ENCODE data around the gene ABTB2. TPM values are rescaled to one million over a fixed set of nuclear protein-coding genes. Genes with fewer than 3 reads are reported as not detected.
A peak's percentile ranks its signal among the peaks of the same experiment; 100 is the strongest.

The ABTB2 gene
- polyA plus RNA-seq, 2 of the 4 experiments (the other 2 are of a cell fraction): 8.9 to 15.4 TPM

DNA sequence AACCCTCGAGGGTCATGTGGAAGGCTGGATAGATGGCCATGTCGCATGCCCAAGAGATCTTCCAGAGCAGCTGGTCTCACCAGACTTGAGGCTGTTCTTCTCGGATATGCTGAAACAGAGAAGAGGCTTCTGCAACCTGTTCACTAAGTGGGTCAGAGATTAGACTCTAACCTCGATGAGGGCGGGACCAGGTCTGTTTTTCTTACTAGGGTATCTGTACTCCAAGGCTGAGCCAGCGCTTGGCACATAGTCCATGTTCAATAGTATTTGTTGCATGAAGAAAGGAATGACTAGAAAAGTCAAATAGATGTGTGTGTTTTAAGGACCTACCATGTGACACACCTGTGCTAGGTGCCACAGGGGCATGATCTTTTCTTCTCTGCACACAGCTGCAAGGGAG, 43.6 kb downstream of the ABTB2 start:
- no peak overlapping the region for H3K27ac ChIP-seq
- no peak overlapping the region for H3K4me3 ChIP-seq
- TF ChIP-seq CBX2 (IDR thresholded peaks at IDR 0.05; ENCODE audit: borderline replicate concordance, low read depth) (no peak), BCL3 (IDR thresholded peaks at IDR 0.05) (no peak), CHD2 (IDR thresholded peaks at IDR 0.05; ENCODE audit: low read length, partially characterized antibody) (no peak), ZSCAN20 (CRISPR knock-in tag; IDR thresholded peaks at IDR 0.05) (no peak), ZC3H11A (IDR thresholded peaks at IDR 0.05) (no peak), POLR2AphosphoS2 (conservative IDR thresholded peaks at IDR 0.05; ENCODE audit: low read length) (no peak), ZFP36 (IDR thresholded peaks at IDR 0.05; ENCODE audit: borderline replicate concordance, partially characterized antibody) (no peak), ZNF302 (CRISPR knock-in tag; IDR thresholded peaks at IDR 0.05) (no peak)
- FAIRE-seq (no peak), DNase-seq (ENCODE audit: low read depth in 1 of 2, low spot score in 1 of 2) (no peak), ATAC-seq (no peak)
- H3K4me1 ChIP-seq: peaks cover 55% of the 10 kb centered on the region
- H3K4me2 ChIP-seq: no peak overlapping the region
- POLR2A ChIA-PET: no interaction called here
- no peaks in the 10 kb centered on the region for H3K9me3 ChIP-seq
- WGBS (ENCODE audit: missing lambda C conversion rate): 89% methylated on average over 6 of the region's 6 CpGs
- CTCF ChIA-PET: interaction anchor here (2.2 kb wide), 1 partner anchor 140 kb away, joined by 6 read pairs; no protein-coding TSS in a partner anchor

GRCh38 chr11:34313099-34313517, 44.7 kb downstream of the ABTB2 start:
- peaks cover 55% of the 10 kb centered on the region for H3K4me1 ChIP-seq
- no peak for FAIRE-seq

More at GRCh38 chr11:34313099-34313517, 44.7 kb downstream of the ABTB2 start:
- TF ChIP-seq ESRRA (IDR thresholded peaks at IDR 0.05; ENCODE audit: borderline replicate concordance, low read length) (no peak), ZFP36 (IDR thresholded peaks at IDR 0.05; ENCODE audit: borderline replicate concordance, partially characterized antibody) (no peak), HDAC2 (IDR thresholded peaks at IDR 0.05) (no peak), POLR2AphosphoS2 (conservative IDR thresholded peaks at IDR 0.05; ENCODE audit: low read length) (no peak), RARB (CRISPR knock-in tag; IDR thresholded peaks at IDR 0.05) (no peak), JUN (IDR thresholded peaks at IDR 0.05) (no peak), TP53 (CRISPR knock-in tag; IDR thresholded peaks at IDR 0.05) (no peak), SMC3 (IDR thresholded peaks at IDR 0.05) (no peak), MYC (IDR thresholded peaks at IDR 0.05; ENCODE audit: borderline replicate concordance, low read length) (no peak), HOXB5 (CRISPR knock-in tag; IDR thresholded peaks at IDR 0.05) (no peak), NFE2L2 (conservative IDR thresholded peaks at IDR 0.05; ENCODE audit: low read length) (no peak), ZNF302 (CRISPR knock-in tag; IDR thresholded peaks at IDR 0.05) (no peak), BCL3 (IDR thresholded peaks at IDR 0.05) (no peak), POLR2A (IDR thresholded peaks at IDR 0.05; ENCODE audit: low read length) (no peak)
- TF ChIP-seq, protein P1, sequence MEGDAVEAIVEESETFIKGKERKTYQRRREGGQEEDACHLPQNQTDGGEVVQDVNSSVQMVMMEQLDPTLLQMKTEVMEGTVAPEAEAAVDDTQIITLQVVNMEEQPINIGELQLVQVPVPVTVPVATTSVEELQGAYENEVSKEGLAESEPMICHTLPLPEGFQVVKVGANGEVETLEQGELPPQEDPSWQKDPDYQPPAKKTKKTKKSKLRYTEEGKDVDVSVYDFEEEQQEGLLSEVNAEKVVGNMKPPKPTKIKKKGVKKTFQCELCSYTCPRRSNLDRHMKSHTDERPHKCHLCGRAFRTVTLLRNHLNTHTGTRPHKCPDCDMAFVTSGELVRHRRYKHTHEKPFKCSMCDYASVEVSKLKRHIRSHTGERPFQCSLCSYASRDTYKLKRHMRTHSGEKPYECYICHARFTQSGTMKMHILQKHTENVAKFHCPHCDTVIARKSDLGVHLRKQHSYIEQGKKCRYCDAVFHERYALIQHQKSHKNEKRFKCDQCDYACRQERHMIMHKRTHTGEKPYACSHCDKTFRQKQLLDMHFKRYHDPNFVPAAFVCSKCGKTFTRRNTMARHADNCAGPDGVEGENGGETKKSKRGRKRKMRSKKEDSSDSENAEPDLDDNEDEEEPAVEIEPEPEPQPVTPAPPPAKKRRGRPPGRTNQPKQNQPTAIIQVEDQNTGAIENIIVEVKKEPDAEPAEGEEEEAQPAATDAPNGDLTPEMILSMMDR (IDR thresholded peaks at IDR 0.05): no peak
- TF ChIP-seq, protein P2, sequence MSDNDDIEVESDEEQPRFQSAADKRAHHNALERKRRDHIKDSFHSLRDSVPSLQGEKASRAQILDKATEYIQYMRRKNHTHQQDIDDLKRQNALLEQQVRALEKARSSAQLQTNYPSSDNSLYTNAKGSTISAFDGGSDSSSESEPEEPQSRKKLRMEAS (IDR thresholded peaks at IDR 0.05): no peak
- TF ChIP-seq, protein P3, sequence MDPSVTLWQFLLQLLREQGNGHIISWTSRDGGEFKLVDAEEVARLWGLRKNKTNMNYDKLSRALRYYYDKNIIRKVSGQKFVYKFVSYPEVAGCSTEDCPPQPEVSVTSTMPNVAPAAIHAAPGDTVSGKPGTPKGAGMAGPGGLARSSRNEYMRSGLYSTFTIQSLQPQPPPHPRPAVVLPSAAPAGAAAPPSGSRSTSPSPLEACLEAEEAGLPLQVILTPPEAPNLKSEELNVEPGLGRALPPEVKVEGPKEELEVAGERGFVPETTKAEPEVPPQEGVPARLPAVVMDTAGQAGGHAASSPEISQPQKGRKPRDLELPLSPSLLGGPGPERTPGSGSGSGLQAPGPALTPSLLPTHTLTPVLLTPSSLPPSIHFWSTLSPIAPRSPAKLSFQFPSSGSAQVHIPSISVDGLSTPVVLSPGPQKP (IDR thresholded peaks at IDR 0.05; ENCODE audit: low read depth, low read length): no peak
- 90% methylated on average over 6 of the region's 6 CpGs for WGBS (ENCODE audit: missing lambda C conversion rate)
- H3K9me3 ChIP-seq: no peaks in the 10 kb centered on the region
- H3K4me3 ChIP-seq: no peak overlapping the region
- DNase-seq (ENCODE audit: low read depth in 1 of 2, low spot score in 1 of 2) (no peak), ATAC-seq (no peak)
- H3K4me2 ChIP-seq: no peak overlapping the region
- POLR2A ChIA-PET: no interaction called here
- CTCF ChIA-PET: interaction anchor here (0.9 to 1.2 kb wide), 4 partner anchors 9 to 138 kb away, joined by 3 to 4 read pairs (median 3); no protein-coding TSS in a partner anchor
- 0 out of 6 replicates have a peak overlapping the region, but pooled peaks of 1 of the 2 experiments have one; percentile 17 for H3K27ac ChIP-seq

Measured in A549 (cell line).